Measurements from ENCODE around the gene CTIF.
"Not testable (repeated sequence)": the region's sequence is repeated elsewhere in the genome, so short reads cannot be mapped to it uniquely, and the experiment has no call there.

CTIF gene

GRCh38 chr18:48811977-48812451, 273.2 kb downstream of the CTIF start:
- not testable (repeated sequence) for DNase-seq

GRCh38 chr18:48813321-48813720, 274.5 kb downstream of the CTIF start:
- no peak for DNase-seq

GRCh38 chr18:48813833-48814489, 275.1 kb downstream of the CTIF start:
- DNase-seq, result no peak

- no peak for DNase-seq
Observed at GRCh38 chr18:48814490-48815178, 275.8 kb downstream of the CTIF start.

- DNase-seq, result no peak
Observed at GRCh38 chr18:48815179-48815515, 276.3 kb downstream of the CTIF start.

- DNase-seq, result no peak
Observed at GRCh38 chr18:48815581-48816324, 276.9 kb downstream of the CTIF start.

- no peak for DNase-seq
Observed at GRCh38 chr18:48816554-48816953, 277.7 kb downstream of the CTIF start.

- DNase-seq, result no peak
Observed at GRCh38 chr18:48817021-48817461, 278.2 kb downstream of the CTIF start.

- DNase-seq, result no peak
Observed at GRCh38 chr18:48818329-48819254, 279.8 kb downstream of the CTIF start.

GRCh38 chr18:48819276-48819675, 280.4 kb downstream of the CTIF start:
- DNase-seq, result no peak

GRCh38 chr18:48819781-48820482, 281.1 kb downstream of the CTIF start:
- no peak for DNase-seq

- DNase-seq, result no peak
Observed at GRCh38 chr18:48820483-48821250, 281.8 kb downstream of the CTIF start.

- DNase-seq, result no peak
Observed at GRCh38 chr18:48821251-48821590, 282.4 kb downstream of the CTIF start.

- DNase-seq, result no peak
Observed at GRCh38 chr18:48821845-48822244, 283.0 kb downstream of the CTIF start.

GRCh38 chr18:48824231-48824970, 285.6 kb downstream of the CTIF start:
- DNase-seq, result no peak

- no peak for DNase-seq
Observed at GRCh38 chr18:48825101-48825745, 286.4 kb downstream of the CTIF start.

GRCh38 chr18:48826271-48826670, 287.4 kb downstream of the CTIF start:
- DNase-seq, result no peak

- no peak for DNase-seq
Observed at GRCh38 chr18:48826806-48827205, 288.0 kb downstream of the CTIF start.

GRCh38 chr18:48827291-48828193, 288.7 kb downstream of the CTIF start:
- no peak for DNase-seq

All from GOT3 (cell line).